Lower leg skin (tissue), 4 donors: ENCODE results near the gene MTTP. TPM values are rescaled to one million over a fixed set of nuclear protein-coding genes. Genes with fewer than 3 reads are reported as not detected.

Source experiments
- DNase-seq, 2 donors: peaks; one replicate each; pipeline ENCODE4 v3.0.0-alpha.2; 2019; ENCODE audit warnings: low spot score in 2 of 2
- H3K4me3 ChIP-seq: fragments of 200-600 bp; sonication (generic); 2 replicates; pipeline ENCODE4 v1.5.1; 2017; ENCODE audit warnings: mild to moderate bottlenecking, low read depth; ENCODE audit not compliant: poor library complexity, severe bottlenecking
- POLR2A ChIP-seq, 2 donors: fragments of 450-650 bp; IDR thresholded peaks; one replicate each; pipeline ENCODE4 v1.6.1; 2016 to 2017; ENCODE audit warnings: antibody characterized with exemption in 2 of 2, mild to moderate bottlenecking in 1 of 2, moderate library complexity in 1 of 2
- WGBS, 2 donors: methylation state at CpG; one replicate each; pipeline ENCODE4 v1.1.5; 2018; 5-methylcytosine and 5-hydroxymethylcytosine counted together
- intact Hi-C: fragments of 100-400 bp; cut with DNase I; formaldehyde crosslinking; loops from one replicate; pipeline ENCODE4 v1.15.0; 2023; ENCODE audit warnings: low total_unique reads
- total RNA-seq, 4 donors: library from RNA; depleted of rRNA; stranded (reverse); fragments of >200 nt; gene quantifications; one replicate each; pipeline ENCODE4 v1.1.0, GENCODE V29; 2016
- TF ChIP-seq, protein P1 (sequence below), 3 donors: fragments of 450-650 bp; IDR thresholded peaks; one replicate each; pipeline ENCODE4 v1.5.1; 2016; ENCODE audit warnings: antibody characterized with exemption in 3 of 3, mild to moderate bottlenecking in 3 of 3, moderate library complexity in 2 of 3

MTTP gene
- total RNA-seq, 4 donors from 2014 or later = 0.26 to 0.47 TPM; not detected in 2

- intact Hi-C loops = no loop called here
- WGBS, 2 donors = 72 to 79% methylated on average over 4 of the region's 4 CpGs
- TF ChIP-seq POLR2A (IDR thresholded peaks at IDR 0.05) = no peak
- TF ChIP-seq, protein P1, sequence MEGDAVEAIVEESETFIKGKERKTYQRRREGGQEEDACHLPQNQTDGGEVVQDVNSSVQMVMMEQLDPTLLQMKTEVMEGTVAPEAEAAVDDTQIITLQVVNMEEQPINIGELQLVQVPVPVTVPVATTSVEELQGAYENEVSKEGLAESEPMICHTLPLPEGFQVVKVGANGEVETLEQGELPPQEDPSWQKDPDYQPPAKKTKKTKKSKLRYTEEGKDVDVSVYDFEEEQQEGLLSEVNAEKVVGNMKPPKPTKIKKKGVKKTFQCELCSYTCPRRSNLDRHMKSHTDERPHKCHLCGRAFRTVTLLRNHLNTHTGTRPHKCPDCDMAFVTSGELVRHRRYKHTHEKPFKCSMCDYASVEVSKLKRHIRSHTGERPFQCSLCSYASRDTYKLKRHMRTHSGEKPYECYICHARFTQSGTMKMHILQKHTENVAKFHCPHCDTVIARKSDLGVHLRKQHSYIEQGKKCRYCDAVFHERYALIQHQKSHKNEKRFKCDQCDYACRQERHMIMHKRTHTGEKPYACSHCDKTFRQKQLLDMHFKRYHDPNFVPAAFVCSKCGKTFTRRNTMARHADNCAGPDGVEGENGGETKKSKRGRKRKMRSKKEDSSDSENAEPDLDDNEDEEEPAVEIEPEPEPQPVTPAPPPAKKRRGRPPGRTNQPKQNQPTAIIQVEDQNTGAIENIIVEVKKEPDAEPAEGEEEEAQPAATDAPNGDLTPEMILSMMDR (IDR thresholded peaks at IDR 0.05) = no peak
Measured at GRCh38 chr4:99537674-99538073, 37.0 kb upstream of the MTTP start.

GRCh38 chr4:99540277-99540939 is 34.2 kb upstream of the MTTP start:
- TF ChIP-seq, protein P1 (IDR thresholded peaks at IDR 0.05) = no peak
- DNase-seq = no peak
- H3K4me3 ChIP-seq = no peak overlapping the region
- intact Hi-C loops = no loop called here

More at GRCh38 chr4:99537674-99538073, 37.0 kb upstream of the MTTP start:
- no peak for DNase-seq
- no peak overlapping the region for H3K4me3 ChIP-seq

DNA sequence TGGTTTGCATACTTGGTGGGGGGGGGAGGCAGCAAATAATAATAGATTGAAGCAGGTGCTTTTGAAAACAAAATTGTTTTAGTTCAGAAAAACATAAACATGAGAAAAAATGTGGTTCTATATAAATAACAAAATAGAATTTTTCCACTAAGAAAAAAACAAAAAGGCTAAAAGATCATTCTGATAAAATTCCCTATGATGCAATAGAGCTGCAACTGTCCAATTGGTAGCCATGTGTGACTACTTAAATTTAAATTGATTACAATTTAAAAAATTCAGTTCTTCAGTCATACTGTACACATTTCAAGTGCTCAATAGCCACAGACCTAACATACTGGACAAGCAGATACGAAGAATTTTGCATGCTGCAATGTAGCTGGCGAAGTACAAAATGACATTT is 21.8 kb upstream of the MTTP start:
- no peak for DNase-seq
- intact Hi-C loops = no loop called here
- TF ChIP-seq POLR2A (IDR thresholded peaks at IDR 0.05) = no peak
- TF ChIP-seq, protein P1 (IDR thresholded peaks at IDR 0.05) = no peak
- H3K4me3 ChIP-seq = no peak overlapping the region
- WGBS, 2 donors = 94 to 96% methylated on average over 2 of the region's 2 CpGs

DNA sequence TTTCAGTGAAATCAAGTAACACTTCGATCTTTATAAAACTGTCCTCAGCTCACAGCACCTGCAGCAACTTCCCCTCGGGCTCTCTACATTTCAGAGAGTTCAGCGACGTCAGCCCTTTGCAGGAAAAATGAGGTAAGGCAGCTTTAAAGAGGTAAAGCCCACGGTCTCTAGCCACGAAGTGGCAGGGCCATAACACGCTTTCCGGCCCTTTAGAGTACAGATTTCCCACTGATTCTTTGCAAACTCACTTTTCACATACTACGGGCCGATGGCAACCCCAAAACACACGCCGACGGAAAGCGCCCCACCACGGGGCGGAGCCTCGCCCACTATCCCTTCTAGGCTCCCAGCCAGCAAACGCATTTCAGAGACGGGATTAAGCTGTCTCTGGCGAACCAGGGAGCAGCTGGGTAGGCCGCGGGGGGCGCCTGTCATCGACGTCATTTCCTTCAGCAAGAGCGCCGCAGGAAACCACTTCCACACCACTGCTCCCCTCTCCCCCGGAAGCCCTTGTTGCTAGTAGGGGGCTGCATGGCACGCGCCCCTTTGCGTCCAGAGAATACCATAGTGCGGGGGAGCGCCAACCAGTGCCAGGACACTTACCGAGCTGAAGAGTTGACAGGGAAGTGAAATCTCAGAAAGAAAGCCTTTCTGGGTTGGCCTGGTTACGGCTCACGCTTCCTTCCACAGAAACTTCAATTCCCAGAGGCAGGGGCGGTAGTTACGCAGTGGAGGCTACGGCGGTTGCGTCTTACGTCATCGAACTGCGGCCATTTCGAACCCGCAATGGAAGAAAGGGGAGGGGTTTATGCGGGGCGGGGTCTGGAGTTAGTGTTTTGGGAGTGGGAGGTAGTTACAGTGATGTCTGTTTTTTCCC is 11.1 kb upstream of the MTTP start, which contains the start of gene TRMT10A:
TRMT10A (minus strand) TSS at position 730 of the 877 bp plus-strand sequence. CDS start 4,701 bp downstream, outside the sequence.
- WGBS, 2 donors = 0% methylated on average over 39 to 47 of the region's 48 CpGs
- intact Hi-C loops = loop anchor here (5.0 kb wide), 2 partner anchors 244 to 389 kb away; partner anchors contain the start of gene H2AZ1
- H3K4me3 ChIP-seq = peak within 1 kb of the TSS; percentile 31
- DNase-seq = peak; percentile 96 to 99
- TF ChIP-seq, protein P1 (IDR thresholded peaks at IDR 0.05) = no peak
- no peak for TF ChIP-seq POLR2A (IDR thresholded peaks at IDR 0.05)

GRCh38 chr4:99564921-99565320 is 9.7 kb upstream of the MTTP start:
- intact Hi-C loops = loop anchor here (5.0 kb wide), 2 partner anchors 242 to 387 kb away; partner anchors contain the start of gene H2AZ1
- no peak overlapping the region for H3K4me3 ChIP-seq
- no peak for DNase-seq
- no peak for TF ChIP-seq POLR2A (IDR thresholded peaks at IDR 0.05)
- TF ChIP-seq, protein P1 (IDR thresholded peaks at IDR 0.05) = no peak
